OCI-LY7 (cell line): ENCODE data around the gene IL6R.

Experiments used
- CTCF ChIP-seq: fragments of 200-600 bp; sonication (generic); conservative IDR thresholded peaks from 2 replicates; pipeline ENCODE4 v1.5.1; 2014; ENCODE audit warnings: mild to moderate bottlenecking, antibody characterized with exemption, low read length, moderate library complexity, mixed read lengths
- EZH2phosphoT487 ChIP-seq: fragments of 200-600 bp; sonication (generic); IDR thresholded peaks from 2 replicates; pipeline ENCODE4 v1.6.1; 2018; ENCODE audit warnings: low read depth, borderline replicate concordance, mild to moderate bottlenecking, mixed run types, antibody characterized with exemption, low read length, moderate library complexity, mixed read lengths

- TF ChIP-seq CTCF (no peak), EZH2phosphoT487 (no peak)
These were observed 17.4 kb downstream of the IL6R start for GRCh38 chr1:154422521-154422920.
